Inferior parietal cortex (tissue), 1 donor: ENCODE results near the gene KCTD15.

Source experiments
- DNase-seq: peaks from one replicate; pipeline ENCODE4 v3.0.0-alpha.2; 2016; ENCODE audit errors: extremely low spot score

The KCTD15 gene

GRCh38 chr19:33797802-33798671, 1.4 kb downstream of the KCTD15 start:
- DNase-seq = no peak

DNA sequence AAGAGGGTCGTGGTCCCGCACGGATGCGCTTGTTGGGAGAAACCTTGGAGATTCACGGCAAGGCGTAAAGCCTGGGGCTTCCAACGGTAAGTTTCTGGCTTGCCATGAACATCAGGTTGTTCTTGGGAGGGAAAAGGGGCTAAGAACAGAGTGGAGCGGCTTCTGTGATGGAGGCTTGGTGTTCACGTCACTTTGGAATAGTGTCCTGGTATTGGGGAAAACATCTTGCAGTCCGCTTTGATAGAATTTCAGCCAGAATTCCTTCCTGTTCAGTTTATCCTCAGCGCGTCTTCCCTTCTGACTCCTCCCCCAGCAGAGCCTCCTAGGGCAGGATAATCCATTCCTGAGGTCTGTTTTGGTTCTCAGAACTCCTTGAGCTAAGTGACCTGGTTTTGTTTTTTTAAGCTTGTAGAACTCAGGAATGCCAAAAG, 2.0 kb downstream of the KCTD15 start:
- DNase-seq = no peak

DNA sequence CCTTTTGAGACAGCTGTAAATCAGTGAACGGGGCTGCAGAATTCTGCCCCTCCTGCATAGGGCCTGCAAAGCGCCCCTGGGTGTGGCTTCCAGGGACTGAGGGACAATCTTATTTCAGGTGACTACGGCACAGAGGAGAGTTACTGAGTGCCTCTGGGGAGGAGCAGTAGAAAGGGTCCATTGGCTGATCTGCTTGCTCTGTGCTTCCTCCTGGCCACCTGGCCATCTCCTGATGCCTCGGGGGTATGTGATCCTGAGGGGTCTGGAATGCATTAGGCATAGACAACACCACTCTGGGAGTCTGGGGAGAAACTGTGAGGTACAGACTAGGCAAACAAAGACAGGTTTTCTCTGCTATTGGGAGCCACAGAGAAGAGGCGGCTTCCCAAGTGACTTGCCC, 2.8 kb downstream of the KCTD15 start:
- no peak for DNase-seq

- DNase-seq = no peak
These were observed 3.5 kb downstream of the KCTD15 start for GRCh38 chr19:33800012-33800680.

- DNase-seq = no peak
These were observed 4.7 kb downstream of the KCTD15 start for GRCh38 chr19:33801411-33801810.

- no peak for DNase-seq
These were observed 5.3 kb downstream of the KCTD15 start for GRCh38 chr19:33802001-33802400.

GRCh38 chr19:33802801-33803200, 6.1 kb downstream of the KCTD15 start:
- no peak for DNase-seq

DNA sequence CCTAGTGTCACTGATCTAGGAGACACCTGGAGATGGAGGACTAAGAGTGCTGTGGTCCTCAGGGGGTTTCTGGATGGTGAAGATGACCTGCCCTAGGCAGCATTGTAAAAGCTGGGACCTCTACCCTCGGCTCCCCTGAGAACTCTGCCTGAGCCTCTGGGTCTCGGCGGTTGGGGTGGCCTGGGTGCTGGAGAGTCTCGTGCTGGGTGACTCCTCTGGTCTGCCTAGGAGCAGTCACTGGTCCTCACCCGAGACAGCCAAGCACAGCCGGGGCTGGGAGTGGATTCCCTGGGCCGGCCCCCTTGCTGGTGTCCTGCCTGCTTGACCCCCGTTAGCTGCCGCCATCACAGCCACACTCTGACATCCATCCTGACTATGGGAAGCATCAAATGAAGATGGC, 6.7 kb downstream of the KCTD15 start:
- no peak for DNase-seq

GRCh38 chr19:33804021-33804799, 7.5 kb downstream of the KCTD15 start:
- no peak for DNase-seq

DNA sequence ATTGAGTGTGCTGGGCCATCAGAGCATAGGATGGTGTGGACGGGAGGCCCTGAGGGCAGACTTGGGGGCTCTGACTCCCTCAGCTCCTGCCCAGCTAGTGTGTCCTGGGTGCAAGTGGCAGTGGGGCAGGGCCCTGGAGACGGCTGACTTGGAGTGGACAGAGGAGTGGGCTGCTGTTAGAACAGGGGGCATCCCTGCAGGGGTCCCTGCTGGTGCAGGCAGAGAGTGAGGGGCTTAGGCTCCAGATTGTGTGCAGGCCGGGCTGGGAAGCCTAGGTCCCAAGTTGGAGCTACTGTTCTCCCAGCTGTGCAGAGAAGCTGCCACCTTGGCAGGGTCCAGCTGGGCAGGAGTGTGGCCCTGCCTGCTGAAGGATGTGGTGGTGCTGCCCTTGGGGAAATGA, 8.6 kb downstream of the KCTD15 start:
- no peak for DNase-seq

DNA sequence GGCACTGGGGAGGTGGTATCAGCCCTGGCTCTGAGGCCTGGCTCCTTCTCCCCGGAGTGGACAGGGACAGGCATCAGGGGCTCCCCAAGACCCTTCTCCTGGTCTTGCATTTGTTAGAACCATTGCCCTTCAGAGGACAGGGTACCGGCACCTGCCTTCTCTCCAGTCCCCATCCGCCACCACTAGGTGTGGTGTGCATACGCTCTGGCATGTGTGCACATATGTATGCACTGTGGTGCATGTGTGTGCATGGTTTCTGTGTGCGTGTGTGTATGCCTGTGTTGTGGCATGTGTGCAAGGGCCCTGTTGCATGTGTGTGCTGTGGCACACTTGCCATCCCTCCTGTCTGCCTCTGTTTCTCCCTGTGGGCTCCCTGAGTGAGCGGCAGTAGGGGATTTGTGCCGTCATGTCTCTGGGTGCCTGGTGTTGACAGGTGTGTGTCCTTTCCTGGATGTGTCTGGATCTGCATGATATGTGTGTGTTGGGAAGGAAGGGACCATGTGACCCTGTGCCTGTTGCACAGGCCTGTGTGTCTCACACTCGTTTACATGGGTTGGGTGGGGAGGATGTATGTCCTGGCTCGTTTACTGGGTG, 9.3 kb downstream of the KCTD15 start:
- DNase-seq = no peak

DNA sequence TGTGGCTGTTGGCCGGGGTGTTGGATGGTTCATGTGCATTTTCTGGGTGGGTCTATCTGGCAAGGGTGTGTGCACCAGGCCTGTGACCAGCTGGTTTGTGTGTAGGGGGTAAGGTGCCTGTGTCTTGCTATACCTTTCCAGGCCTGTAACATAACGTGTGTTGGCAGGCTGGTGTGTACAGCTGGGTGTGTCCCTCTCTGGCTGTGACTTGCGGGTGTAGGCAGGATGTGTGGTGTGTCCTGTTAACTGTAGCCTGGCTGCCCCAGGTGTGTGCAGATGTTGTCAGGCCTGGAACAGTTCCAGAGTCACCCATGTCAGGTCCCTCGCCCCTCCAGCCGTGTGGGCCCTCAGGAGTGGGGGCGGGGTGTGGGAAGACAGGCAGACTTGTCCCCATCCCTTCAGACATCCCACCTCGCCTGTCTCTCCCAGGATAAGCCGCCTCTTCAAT, 9.8 kb downstream of the KCTD15 start:
- no peak for DNase-seq

DNA sequence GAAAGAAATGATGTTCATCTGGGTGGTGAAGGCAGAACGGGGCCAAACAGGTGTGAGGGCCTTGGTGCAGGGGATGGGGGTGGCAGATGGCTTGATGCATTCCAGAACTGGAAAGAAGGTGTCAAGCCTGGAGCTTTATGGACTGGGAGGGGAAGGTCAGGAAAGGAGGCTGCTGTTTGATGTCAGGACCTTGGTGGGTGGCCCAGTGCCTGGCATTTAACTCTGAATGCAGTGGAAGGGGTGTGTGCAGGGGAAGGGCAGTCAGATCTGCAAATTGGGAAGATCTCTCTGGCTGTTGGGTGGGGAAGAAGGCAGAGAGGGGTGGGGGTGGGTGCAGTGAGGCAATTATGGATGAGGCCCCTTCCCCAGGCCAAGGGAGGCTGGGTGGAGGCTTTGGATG, 11.7 kb downstream of the KCTD15 start:
- DNase-seq = no peak

DNA sequence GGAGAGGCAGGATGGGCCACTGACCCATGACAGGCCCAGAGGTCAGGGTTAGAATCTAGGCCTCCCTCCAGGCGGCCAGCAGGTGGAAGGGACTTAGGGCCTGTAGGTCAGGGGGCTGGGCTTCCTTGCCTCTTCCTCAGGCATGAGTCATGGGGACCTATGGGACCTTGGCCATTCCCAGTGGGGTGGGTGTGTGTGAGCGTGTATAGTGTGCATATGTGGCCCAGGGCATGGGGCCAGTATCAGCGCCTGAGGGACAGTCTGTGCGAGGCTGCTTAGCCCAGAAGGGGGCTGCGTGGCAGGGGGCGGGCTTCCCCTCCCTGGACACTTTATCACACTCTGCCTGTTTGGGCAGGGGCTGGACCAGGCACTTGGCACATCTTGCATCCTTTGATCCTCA, 13.3 kb downstream of the KCTD15 start:
- no peak for DNase-seq

GRCh38 chr19:33810821-33811220, 14.2 kb downstream of the KCTD15 start:
- no peak for DNase-seq

GRCh38 chr19:33811246-33811645, 14.6 kb downstream of the KCTD15 start:
- DNase-seq = no peak

DNA sequence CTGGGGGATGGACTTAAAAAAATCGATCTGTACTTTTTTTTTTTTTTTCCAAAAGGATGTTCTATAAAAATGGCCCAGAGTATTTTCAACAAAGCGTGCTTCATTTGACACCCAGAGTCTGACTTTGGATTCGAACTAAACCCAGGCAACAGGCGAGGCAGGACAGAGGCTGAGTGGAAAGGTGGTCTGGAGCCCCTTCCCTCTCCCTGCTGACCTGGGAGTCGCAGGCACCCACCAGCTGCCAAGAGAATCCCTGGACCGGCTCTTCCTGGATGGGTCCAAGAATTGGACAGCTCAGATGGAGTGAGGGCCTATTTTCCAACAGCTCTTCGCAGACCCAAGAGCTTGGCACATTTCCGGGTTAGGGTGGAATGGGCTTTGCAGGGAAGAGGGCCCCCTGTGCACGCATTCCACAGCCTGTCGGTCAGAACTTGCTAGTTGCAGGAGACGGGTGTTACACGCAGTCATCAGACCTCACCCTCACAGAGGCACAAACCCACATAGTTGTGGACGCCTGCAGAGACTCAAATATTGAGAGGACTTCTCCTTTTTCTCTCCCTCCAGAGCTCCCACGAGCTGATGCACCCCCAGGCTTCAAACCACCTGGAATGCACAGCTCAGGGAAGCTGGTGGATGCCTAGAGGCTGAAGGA, 15.2 kb downstream of the KCTD15 start:
- DNase-seq = no peak

GRCh38 chr19:33812388-33813330, 16.0 kb downstream of the KCTD15 start:
- DNase-seq = no peak

DNA sequence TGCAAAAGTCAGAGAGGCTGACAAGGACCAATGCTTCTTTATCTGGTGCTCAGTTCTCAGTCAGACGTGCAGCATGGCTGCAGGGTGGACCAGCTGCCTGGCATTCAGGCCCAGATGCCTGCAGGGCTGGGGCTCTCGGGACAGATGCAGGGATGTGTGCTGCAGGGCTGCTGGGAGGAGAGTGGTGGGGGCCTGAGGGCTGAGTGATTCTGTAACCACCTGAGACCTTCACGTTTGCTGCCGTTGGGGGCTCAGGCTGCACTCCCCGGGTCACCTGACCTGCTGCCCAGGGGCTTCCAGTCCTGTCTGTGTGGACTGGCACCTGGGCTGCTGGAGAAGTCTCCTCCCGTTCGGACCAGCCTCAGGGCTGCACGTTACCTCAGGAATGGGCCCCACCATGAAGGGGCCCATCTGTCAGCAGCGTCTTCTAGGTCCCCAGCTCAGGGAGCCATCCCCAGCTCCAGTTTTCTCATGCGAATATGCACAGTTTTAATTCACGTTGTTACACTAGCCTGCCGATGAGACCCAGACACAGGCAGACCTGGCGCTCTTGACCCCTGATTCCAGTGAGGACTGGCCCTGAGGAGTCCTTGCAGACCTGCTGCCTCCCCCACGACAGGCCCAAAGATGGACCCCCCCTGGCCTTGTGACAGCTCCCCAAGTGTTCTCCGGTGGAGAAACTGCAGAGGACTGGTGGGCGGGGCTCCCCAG, 16.9 kb downstream of the KCTD15 start:
- no peak for DNase-seq
